Neuronal stem cell (in vitro differentiated cells): ENCODE measurements around the gene DNPH1.

Experiments used
- DNase-seq: peaks from one replicate; pipeline ENCODE4 v3.0.0-alpha.2; 2013; ENCODE audit warnings: low spot score
- H2AFZ ChIP-seq: one replicate; pipeline ENCODE4 v1.6.1; 2013; ENCODE audit warnings: mild to moderate bottlenecking, low read length, inconsistent platforms
- H2AK5ac ChIP-seq: 2 replicates; pipeline ENCODE4 v1.6.1; 2013; ENCODE audit warnings: low read depth, mild to moderate bottlenecking, inconsistent platforms, low read length, moderate library complexity, mixed read lengths
- H2BK120ac ChIP-seq: 2 replicates; pipeline ENCODE4 v1.6.1; 2013; ENCODE audit warnings: low read depth, mild to moderate bottlenecking, inconsistent platforms, low read length, moderate library complexity, mixed read lengths
- H2BK12ac ChIP-seq: one replicate; pipeline ENCODE4 v1.6.1; 2013; ENCODE audit warnings: low read length, inconsistent platforms
- H2BK15ac ChIP-seq: 2 replicates; pipeline ENCODE4 v1.6.1; 2013; ENCODE audit warnings: mild to moderate bottlenecking, low read length, inconsistent platforms, mixed read lengths
- H2BK5ac ChIP-seq: one replicate; pipeline ENCODE4 v1.6.1; 2013; ENCODE audit warnings: inconsistent platforms, mild to moderate bottlenecking, low read length, moderate library complexity
- H3K14ac ChIP-seq: one replicate; pipeline ENCODE4 v1.6.1; 2013; ENCODE audit warnings: low read length, inconsistent platforms
- H3K18ac ChIP-seq: 2 replicates; pipeline ENCODE4 v1.6.1; 2013; ENCODE audit warnings: low read length, inconsistent platforms
- H3K23ac ChIP-seq: 2 replicates; pipeline ENCODE4 v1.6.1; 2013; ENCODE audit warnings: low read depth, mild to moderate bottlenecking, mixed read lengths, low read length, inconsistent platforms; ENCODE audit not compliant: poor library complexity
- H3K27ac ChIP-seq: replicated peaks from 3 replicates; pipeline ENCODE4 v1.5.1; 2013; ENCODE audit warnings: low read length, inconsistent platforms
- H3K27me3 ChIP-seq, 3 experiments: 2 replicates each; pipeline ENCODE4 v1.6.1; 2013; ENCODE audit warnings: low read length in 3 of 3, mild to moderate bottlenecking in 2 of 3, inconsistent platforms in 1 of 3, low read depth in 1 of 3, mixed read lengths in 1 of 3, moderate library complexity in 1 of 3; ENCODE audit not compliant: control insufficient read depth in 3 of 3, insufficient read depth in 3 of 3
- H3K36me3 ChIP-seq, 2 donors: replicated peaks in 1 of 2; 2 replicates each; pipeline ENCODE4 v1.6.1; 2013; ENCODE audit warnings: low read length in 2 of 2; ENCODE audit not compliant: control insufficient read depth in 2 of 2, insufficient read depth in 2 of 2
- H3K4ac ChIP-seq: 2 replicates; pipeline ENCODE4 v1.6.1; 2013; ENCODE audit warnings: inconsistent platforms, mild to moderate bottlenecking, low read length, moderate library complexity
- H3K4me1 ChIP-seq, 2 donors: 1 replicate in 1 of 2; 2 replicates in 1 of 2; pipeline ENCODE4 v1.6.1; 2013; ENCODE audit warnings: low read length in 2 of 2, low read depth in 1 of 2; ENCODE audit not compliant: control insufficient read depth in 2 of 2, insufficient read depth in 1 of 2
- H3K4me2 ChIP-seq: one replicate; pipeline ENCODE4 v1.6.1; 2013; ENCODE audit warnings: mild to moderate bottlenecking, low read length, inconsistent platforms; ENCODE audit not compliant: insufficient read depth, poor library complexity, severe bottlenecking
- H3K4me3 ChIP-seq, 2 donors: 2 replicates each; pipeline ENCODE4 v1.5.1; 2013; ENCODE audit warnings: low read length in 2 of 2, mild to moderate bottlenecking in 2 of 2, inconsistent platforms in 1 of 2, moderate library complexity in 1 of 2
- H3K79me1 ChIP-seq: one replicate; pipeline ENCODE4 v1.6.1; 2013; ENCODE audit warnings: low read depth, mild to moderate bottlenecking, inconsistent platforms, low read length, moderate library complexity
- H3K9ac ChIP-seq: one replicate; pipeline ENCODE4 v1.6.1; 2013; ENCODE audit warnings: mild to moderate bottlenecking, low read depth, low read length, inconsistent platforms; ENCODE audit not compliant: poor library complexity
- H3K9me3 ChIP-seq, 2 donors: replicated peaks in 1 of 2; 2 replicates each; pipeline versions ENCODE3 to v1.6.1; 2013; ENCODE audit warnings: low read length in 2 of 2, mild to moderate bottlenecking in 2 of 2, inconsistent platforms in 1 of 2, low read depth in 1 of 2, mixed read lengths in 1 of 2, moderate library complexity in 1 of 2; ENCODE audit not compliant: control insufficient read depth in 2 of 2, insufficient read depth in 1 of 2
- H4K8ac ChIP-seq: one replicate; pipeline ENCODE4 v1.6.1; 2013; ENCODE audit warnings: low read depth, mild to moderate bottlenecking, inconsistent platforms, low read length, moderate library complexity
- H4K91ac ChIP-seq: one replicate; pipeline ENCODE4 v1.6.1; 2013; ENCODE audit warnings: low read length, low read depth, mild to moderate bottlenecking, inconsistent platforms; ENCODE audit not compliant: poor library complexity
- WGBS, 2 donors: extraction: QIAGEN DNeasy Blood & Tissue Kit; methylation state at CpG; one replicate each; pipeline ENCODE4 v1.1.7; 2013; ENCODE audit warnings: missing lambda C conversion rate in 2 of 2, mixed read lengths in 1 of 2; ENCODE audit not compliant: insufficient read length in 2 of 2, insufficient replicate concordance in 1 of 2; ENCODE audit errors: extremely low coverage in 2 of 2; 5-methylcytosine and 5-hydroxymethylcytosine counted together

Gene DNPH1

GRCh38 chr6:43226192-43226851, 3.0 kb downstream of the DNPH1 start:
- Histone ChIP-seq H4K8ac (no peak overlapping the region), H3K23ac (peak overlapping the region; percentile 40), H3K4ac (no peak overlapping the region), H3K27ac (no peak overlapping the region), H3K27me3 (peaks cover 0 to 8% (median 6%) of the 10 kb centered on the region in 3 experiments), H3K9ac (no peak overlapping the region), H4K91ac (no peak overlapping the region), H2BK5ac (no peak overlapping the region), H3K9me3 (no peaks in the 10 kb centered on the region), H3K4me1 (peaks cover 3 to 4% of the 10 kb centered on the region in 2 donors), H2BK12ac (no peak overlapping the region), H2AFZ (no peak overlapping the region), H3K4me3 (no peak overlapping the region), H3K79me1 (peaks cover 9% of the 10 kb centered on the region), H3K14ac (no peak overlapping the region), H3K4me2 (no peak overlapping the region), H2AK5ac (no peak overlapping the region), H2BK120ac (no peak overlapping the region), H3K18ac (no peak overlapping the region), H3K36me3 (peaks cover 18 to 40% of the 10 kb centered on the region in 2 donors), H2BK15ac (no peak overlapping the region)
- DNase-seq = no peak
- whole genome bisulfite sequencing, 2 donors = no CpG with 5 or more reads among the region's 11 CpGs

GRCh38 chr6:43223175-43223574, 6.1 kb downstream of the DNPH1 start:
- no peak overlapping the region for H3K18ac ChIP-seq
- no peak overlapping the region for H3K4ac ChIP-seq
- H3K4me1 ChIP-seq = peaks cover 0 to 1% of the 10 kb centered on the region in 2 donors
- no CpG with 5 or more reads among the region's 14 CpGs for whole genome bisulfite sequencing, 2 donors
- H3K23ac ChIP-seq = peak overlapping the region; percentile 46
- no peaks in the 10 kb centered on the region for H3K9me3 ChIP-seq
- no peak for DNase-seq
- no peak overlapping the region for H2BK120ac ChIP-seq
- no peak overlapping the region for H3K27ac ChIP-seq
- H2BK15ac ChIP-seq = no peak overlapping the region
- H2AK5ac ChIP-seq = no peak overlapping the region
- no peak overlapping the region for H2BK5ac ChIP-seq
- H3K4me3 ChIP-seq = no peak overlapping the region
- H4K91ac ChIP-seq = no peak overlapping the region
- H3K9ac ChIP-seq = no peak overlapping the region
- H4K8ac ChIP-seq = no peak overlapping the region
- H3K79me1 ChIP-seq = peaks cover 4% of the 10 kb centered on the region
- no peak overlapping the region for H2AFZ ChIP-seq
- peak overlapping the region; percentile 48 for H2BK12ac ChIP-seq
- peaks cover 18 to 58% of the 10 kb centered on the region in 2 donors for H3K36me3 ChIP-seq
- no peak overlapping the region for H3K14ac ChIP-seq
- H3K27me3 ChIP-seq = no peaks in the 10 kb centered on the region
- no peak overlapping the region for H3K4me2 ChIP-seq

GRCh38 chr6:43222418-43223059, 6.7 kb downstream of the DNPH1 start:
- H3K4me2 ChIP-seq = no peak overlapping the region
- H3K27ac ChIP-seq = no peak overlapping the region
- H2BK15ac ChIP-seq = no peak overlapping the region
- no peak overlapping the region for H3K18ac ChIP-seq
- H3K79me1 ChIP-seq = peaks cover 2% of the 10 kb centered on the region
- H3K9ac ChIP-seq = peak overlapping the region; percentile 17
- H3K9me3 ChIP-seq = no peaks in the 10 kb centered on the region
- H3K23ac ChIP-seq = peak overlapping the region; percentile 98
- no peak overlapping the region for H2AFZ ChIP-seq
- H2BK12ac ChIP-seq = no peak overlapping the region
- H3K4me3 ChIP-seq = no peak overlapping the region
- H2BK5ac ChIP-seq = peak overlapping the region; percentile 31
- H3K14ac ChIP-seq = no peak overlapping the region
- peak overlapping the region; percentile 77 for H4K8ac ChIP-seq
- no peak overlapping the region for H4K91ac ChIP-seq
- DNase-seq = no peak
- WGBS, 2 donors = no CpG with 5 or more reads among the region's 15 CpGs
- H2BK120ac ChIP-seq = no peak overlapping the region
- H3K4ac ChIP-seq = no peak overlapping the region
- H3K27me3 ChIP-seq = no peaks in the 10 kb centered on the region
- H2AK5ac ChIP-seq = no peak overlapping the region
- peaks cover 18 to 60% of the 10 kb centered on the region in 2 donors for H3K36me3 ChIP-seq
- H3K4me1 ChIP-seq = peaks cover 0 to 1% of the 10 kb centered on the region in 2 donors
